Testis (tissue), 3 donors: ENCODE data around the gene CYP24A1. TPM values are rescaled to one million over a fixed set of nuclear protein-coding genes. Genes with fewer than 3 reads are reported as not detected.

Source experiments
- DNase-seq: peaks from one replicate; pipeline ENCODE4 v3.0.0-alpha.2; 2019
- H3K27ac ChIP-seq, 2 donors: fragments of 200-600 bp; sonication (generic); one replicate each; pipeline ENCODE4 v1.5.1; 2019
- H3K27me3 ChIP-seq: fragments of 200-600 bp; sonication (generic); one replicate; pipeline ENCODE4 v1.5.1; 2019
- H3K36me3 ChIP-seq: fragments of 200-600 bp; sonication (generic); one replicate; pipeline ENCODE4 v1.5.1; 2017; ENCODE audit warnings: low read depth; ENCODE audit errors: missing control alignments
- H3K4me1 ChIP-seq: fragments of 200-600 bp; sonication (generic); one replicate; pipeline ENCODE4 v1.5.1; 2019
- H3K4me3 ChIP-seq, 2 donors: fragments of 200-600 bp; sonication (generic); one replicate each; pipeline ENCODE4 v1.5.1; 2017 to 2019
- H3K9me3 ChIP-seq: fragments of 200-600 bp; sonication (generic); one replicate; pipeline ENCODE4 v1.5.1; 2017
- CTCF ChIP-seq, 3 experiments: fragments of 450-650 bp in 2 of 3; fragments of 200-600 bp in 1 of 3; sonication (generic) in 1 of 3; IDR thresholded peaks; one replicate each; pipeline ENCODE4 v1.5.1; 2016 to 2019; ENCODE audit warnings: antibody characterized with exemption in 3 of 3, mild to moderate bottlenecking in 2 of 3, moderate library complexity in 1 of 3
- POLR2A ChIP-seq: fragments of 450-650 bp; IDR thresholded peaks from one replicate; pipeline ENCODE4 v1.6.1; 2017; ENCODE audit warnings: antibody characterized with exemption, mild to moderate bottlenecking, moderate library complexity
- WGBS, 2 donors: methylation state at CpG; one replicate each; pipeline ENCODE4 v1.1.5; 2018; 5-methylcytosine and 5-hydroxymethylcytosine counted together
- intact Hi-C: fragments of 100-400 bp; cut with DNase I; formaldehyde crosslinking; loops from one replicate; pipeline ENCODE4 v1.15.1; 2023; ENCODE audit warnings: low total_unique reads
- polyA plus RNA-seq: library from polyadenylated mRNA; stranded (reverse); fragments of 350-450 nt; fragmentation: Illumina TruSeq; extraction: RNeasy Lipid Tissue Mini Kit (QIAGEN cat#74804); gene quantifications from one replicate; pipeline ENCODE4 v1.2.3, GENCODE V29; 2014; ENCODE audit warnings: low read depth, low replicate concordance; ENCODE audit not compliant: insufficient read depth
- total RNA-seq, 2 donors: library from RNA; depleted of rRNA; stranded (reverse); fragments of >200 nt; gene quantifications; one replicate each; pipeline ENCODE4 v1.2.3, GENCODE V29; 2016

Gene CYP24A1
- total and polyA plus RNA-seq, 3 donors from 2014 or later = 0.43 to 0.94 TPM; not detected in 1

GRCh38 chr20:54204481-54204880 is 30.7 kb upstream of the CYP24A1 start:
- Histone ChIP-seq H3K4me1 (peaks cover 7% of the 10 kb centered on the region), H3K27ac (no peak overlapping the region), H3K36me3 (no peaks in the 10 kb centered on the region), H3K27me3 (no peaks in the 10 kb centered on the region), H3K9me3 (no peaks in the 10 kb centered on the region), H3K4me3 (no peak overlapping the region)
- TF ChIP-seq CTCF (IDR thresholded peaks at IDR 0.05) (no peak), POLR2A (no peak)
- no peak for DNase-seq
- intact Hi-C loops = no loop called here
- 90 to 93% methylated on average over 5 of the region's 5 CpGs for WGBS, 2 donors

GRCh38 chr20:54204063-54204462 is 30.3 kb upstream of the CYP24A1 start:
- H3K36me3 ChIP-seq = no peaks in the 10 kb centered on the region
- intact Hi-C loops = no loop called here
- no peak overlapping the region for H3K27ac ChIP-seq
- no peak overlapping the region for H3K4me3 ChIP-seq
- peaks cover 3% of the 10 kb centered on the region for H3K4me1 ChIP-seq
- no peak for DNase-seq
- no peak for TF ChIP-seq POLR2A
- no peak for TF ChIP-seq CTCF (IDR thresholded peaks at IDR 0.05)
- no peaks in the 10 kb centered on the region for H3K27me3 ChIP-seq
- WGBS, 2 donors = 82% methylated on average over 5 to 6 of the region's 6 CpGs
- no peaks in the 10 kb centered on the region for H3K9me3 ChIP-seq

- no peak for DNase-seq
- no peaks in the 10 kb centered on the region for H3K27me3 ChIP-seq
- no peaks in the 10 kb centered on the region for H3K36me3 ChIP-seq
- H3K4me1 ChIP-seq = no peaks in the 10 kb centered on the region
- intact Hi-C loops = no loop called here
- H3K4me3 ChIP-seq = no peak overlapping the region
- no peaks in the 10 kb centered on the region for H3K9me3 ChIP-seq
- 74 to 76% methylated on average over 5 of the region's 5 CpGs for WGBS, 2 donors
- no peak for TF ChIP-seq POLR2A
- no peak for TF ChIP-seq CTCF (IDR thresholded peaks at IDR 0.05)
- no peak overlapping the region for H3K27ac ChIP-seq
These were observed 29.5 kb upstream of the CYP24A1 start for GRCh38 chr20:54203281-54203680.

- intact Hi-C loops = no loop called here
- no peak overlapping the region for H3K27ac ChIP-seq
- no peaks in the 10 kb centered on the region for H3K4me1 ChIP-seq
- no peak for DNase-seq
- no peaks in the 10 kb centered on the region for H3K27me3 ChIP-seq
- WGBS, 2 donors = 73 to 80% methylated on average over 4 of the region's 4 CpGs
- TF ChIP-seq CTCF (IDR thresholded peaks at IDR 0.05) (no peak), POLR2A (no peak)
- H3K9me3 ChIP-seq = no peaks in the 10 kb centered on the region
- no peak overlapping the region for H3K4me3 ChIP-seq
- no peaks in the 10 kb centered on the region for H3K36me3 ChIP-seq
These were observed 27.6 kb upstream of the CYP24A1 start for GRCh38 chr20:54201268-54201846.
